GM10266 (cell line): ENCODE results near the gene POGZ.

Experiments used
- DNase-seq: peaks from one replicate; pipeline ENCODE4 v3.0.0; 2012; ENCODE audit errors: extremely low spot score
- CTCF ChIP-seq: IDR thresholded peaks from 2 replicates; pipeline ENCODE4 v1.5.1; 2012; ENCODE audit warnings: mild to moderate bottlenecking, low read depth; ENCODE audit not compliant: control insufficient read depth, insufficient read depth; ENCODE audit errors: missing control alignments

Gene POGZ

GRCh38 chr1:151459331-151460046, at the start of gene POGZ:
Gene POGZ (minus strand): TSS chr1:151459494. CDS start chr1:151442204, 17,290 bp downstream.
- TF ChIP-seq CTCF: no peak
- DNase-seq: peak; percentile 95

GRCh38 chr1:151508833-151509232, 49.5 kb upstream of the POGZ start:
- TF ChIP-seq CTCF: no peak
- no peak for DNase-seq

- DNase-seq: no peak
- no peak for TF ChIP-seq CTCF
Observed at GRCh38 chr1:151504759-151505158, 45.5 kb upstream of the POGZ start.

GRCh38 chr1:151504252-151504651, 45.0 kb upstream of the POGZ start:
- no peak for DNase-seq
- no peak for TF ChIP-seq CTCF

GRCh38 chr1:151502859-151503780, 43.8 kb upstream of the POGZ start:
- no peak for TF ChIP-seq CTCF
- DNase-seq: no peak

GRCh38 chr1:151502035-151502700, 42.9 kb upstream of the POGZ start:
- no peak for TF ChIP-seq CTCF
- DNase-seq: no peak
